ENCODE results near the gene KIF21B.

KIF21B gene

DNA sequence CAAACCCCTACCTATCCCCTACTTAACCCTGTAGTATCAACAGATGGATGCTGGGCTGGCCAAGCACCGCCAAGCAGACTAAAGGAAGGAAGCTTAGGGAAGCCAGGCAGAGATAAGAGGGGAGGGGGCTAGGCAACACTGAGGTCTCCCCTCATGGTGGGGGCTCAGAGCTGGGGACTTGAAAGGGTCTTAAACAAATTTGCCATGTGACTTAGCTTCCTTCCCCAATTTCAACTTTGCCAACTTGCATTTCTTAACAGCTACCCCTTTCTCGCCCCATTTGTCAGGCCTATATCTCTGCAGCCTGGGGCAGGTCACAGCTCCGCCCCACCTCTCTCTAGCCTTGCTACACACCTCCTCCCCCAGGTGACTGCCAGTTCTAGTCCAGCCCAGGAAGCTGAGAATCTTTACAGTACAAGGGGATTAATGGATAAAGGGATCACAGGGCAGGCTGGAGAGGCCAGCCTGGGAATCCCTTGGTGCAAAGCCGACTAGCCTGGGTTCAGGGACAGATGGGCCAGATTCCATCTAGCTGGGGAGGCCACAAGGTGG is 3.4 kb downstream of the KIF21B start:
- peak; percentile 34 for DNase-seq (ENCODE audit: low spot score)

DNA sequence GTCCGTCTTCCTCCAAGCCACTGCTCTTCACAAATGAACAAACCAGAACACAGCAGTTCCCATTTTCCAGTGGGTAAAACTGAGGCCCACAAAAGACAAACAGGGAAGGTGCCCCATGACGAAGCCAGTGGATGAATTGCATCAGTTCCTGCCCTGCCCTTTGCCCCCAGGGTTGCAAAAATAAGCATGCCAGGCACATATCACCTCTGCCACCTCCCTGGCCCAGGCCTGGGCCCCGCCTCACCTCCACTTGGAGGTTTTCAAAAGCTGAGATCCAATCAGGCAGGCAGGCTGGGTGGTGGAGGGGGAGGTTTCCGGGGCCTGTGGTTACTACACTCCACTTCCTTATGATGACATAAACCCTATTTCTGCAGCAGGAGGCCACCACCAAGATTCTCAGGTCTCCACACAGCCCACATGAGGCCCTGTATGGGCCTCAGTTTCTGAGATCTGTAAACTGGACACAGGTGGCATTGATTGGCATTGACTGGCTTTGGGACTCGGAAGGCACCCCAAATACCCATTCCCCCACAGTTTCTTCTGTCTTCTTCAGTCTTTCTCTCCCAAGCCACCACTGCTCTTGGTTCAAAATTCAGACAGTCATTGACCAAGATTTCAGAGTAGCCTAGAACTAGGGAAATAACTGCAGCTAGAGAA is 4.1 kb downstream of the KIF21B start:
- peak; percentile 91 for DNase-seq (ENCODE audit: low spot score)

DNA sequence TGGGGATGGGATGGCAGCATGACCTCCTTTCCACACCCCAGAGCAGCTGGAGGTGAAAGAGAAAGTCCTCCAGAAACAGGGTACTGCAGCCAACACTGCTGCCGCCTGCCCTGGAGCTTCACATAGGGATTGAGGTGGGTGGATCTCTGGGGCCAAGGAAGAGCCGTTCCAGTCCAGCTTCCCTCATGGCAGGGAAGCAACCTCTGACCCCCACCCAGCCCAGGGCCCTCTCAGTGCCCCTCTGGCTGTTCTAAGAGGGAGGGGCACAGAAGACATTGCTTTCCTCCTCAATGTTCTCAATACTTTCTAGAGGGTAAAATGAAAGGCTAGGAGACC is 5.7 kb downstream of the KIF21B start:
- no peak for DNase-seq (ENCODE audit: low spot score)

DNA sequence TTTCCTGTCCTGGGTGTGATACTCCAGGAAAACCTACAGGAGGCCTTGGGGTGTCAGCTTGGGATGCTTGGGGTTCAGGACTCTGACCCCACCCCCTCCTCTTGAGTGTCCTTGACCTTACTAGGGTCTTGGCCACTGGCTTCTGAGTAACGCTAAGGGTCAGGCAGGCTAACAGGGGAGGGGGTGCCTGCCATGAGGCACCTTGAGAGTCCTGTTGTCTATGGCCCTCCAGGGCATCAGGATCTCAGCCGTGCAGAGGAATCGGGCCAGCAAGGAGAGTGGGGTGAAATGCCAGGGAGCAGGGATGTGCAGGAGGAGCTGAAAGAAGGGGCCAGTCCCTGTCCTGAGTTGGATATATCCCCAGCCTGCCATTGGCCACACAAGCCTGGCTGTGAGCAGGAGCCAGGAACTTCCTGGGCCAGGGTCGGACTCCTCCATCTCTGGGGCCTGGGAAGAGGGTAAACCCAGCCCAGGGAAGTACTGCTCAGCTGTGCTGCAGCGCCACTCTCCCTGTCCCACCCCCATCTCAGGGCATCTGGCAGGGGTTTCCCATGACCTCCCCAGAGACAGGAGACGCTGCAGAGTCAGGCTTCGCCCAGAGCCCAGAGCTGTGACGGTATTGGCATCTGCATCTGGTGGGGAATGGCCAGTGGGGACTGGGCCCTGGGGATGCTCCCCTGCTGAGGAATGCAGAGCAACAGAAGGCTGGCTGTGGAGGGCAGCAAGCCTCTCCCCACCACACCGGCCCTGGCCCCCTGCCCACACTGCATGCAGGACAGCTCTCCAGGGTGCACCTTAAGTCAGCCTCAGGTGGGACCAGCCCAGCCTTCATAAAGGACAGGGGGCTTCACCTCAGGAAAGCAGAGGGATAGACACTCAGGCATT is 6.3 kb downstream of the KIF21B start:
- no peak for DNase-seq (ENCODE audit: low spot score)

DNA sequence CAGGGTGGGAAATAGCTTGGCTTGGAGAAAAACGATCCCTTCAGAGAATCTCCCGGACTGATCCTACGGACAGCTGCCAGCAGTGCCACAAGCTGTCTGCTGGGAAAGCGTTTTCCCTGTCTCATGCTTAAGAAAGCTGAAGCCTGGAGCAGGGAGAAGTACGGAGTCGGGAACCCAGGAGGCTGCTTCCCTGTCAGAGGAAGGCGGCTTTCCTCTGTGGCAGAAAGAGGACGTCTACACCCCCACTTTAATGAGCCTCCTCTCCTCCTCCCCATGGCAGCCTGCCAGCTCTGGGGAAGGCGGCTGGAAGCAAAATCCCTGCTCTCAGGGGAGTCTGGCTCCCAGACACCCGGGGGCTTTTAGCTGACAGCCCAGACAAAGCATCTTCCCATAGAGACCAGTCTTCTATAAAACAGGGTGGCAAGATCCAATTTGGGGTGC is 7.3 kb downstream of the KIF21B start:
- DNase-seq (ENCODE audit: low spot score) = no peak

DNA sequence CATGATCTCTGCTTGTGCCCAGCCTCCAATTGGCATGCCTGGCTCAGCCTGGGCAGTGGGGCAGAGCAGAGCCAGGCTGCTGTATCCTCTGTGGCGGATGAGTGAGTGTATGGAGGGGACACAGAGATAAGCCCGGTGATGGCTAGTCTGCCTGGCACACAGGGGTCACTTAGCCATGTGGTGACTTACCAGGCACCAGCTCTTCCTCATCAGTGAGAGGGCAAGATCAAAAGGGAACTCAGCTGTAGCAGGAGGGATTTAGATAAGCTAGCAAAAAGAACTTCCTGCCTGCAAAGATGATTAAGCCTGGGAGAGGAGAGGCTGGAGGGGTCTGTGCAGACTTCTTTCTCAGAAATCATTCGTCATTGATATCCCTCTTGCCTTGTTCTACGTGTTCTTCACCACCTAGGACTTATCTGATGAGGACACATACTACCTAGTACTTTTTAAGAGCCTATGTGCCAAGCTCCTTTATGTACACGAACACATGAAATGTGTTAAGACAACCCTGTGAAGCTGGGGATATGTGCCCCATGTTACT is 7.9 kb downstream of the KIF21B start:
- peak; percentile 73 for DNase-seq (ENCODE audit: low spot score)

DNA sequence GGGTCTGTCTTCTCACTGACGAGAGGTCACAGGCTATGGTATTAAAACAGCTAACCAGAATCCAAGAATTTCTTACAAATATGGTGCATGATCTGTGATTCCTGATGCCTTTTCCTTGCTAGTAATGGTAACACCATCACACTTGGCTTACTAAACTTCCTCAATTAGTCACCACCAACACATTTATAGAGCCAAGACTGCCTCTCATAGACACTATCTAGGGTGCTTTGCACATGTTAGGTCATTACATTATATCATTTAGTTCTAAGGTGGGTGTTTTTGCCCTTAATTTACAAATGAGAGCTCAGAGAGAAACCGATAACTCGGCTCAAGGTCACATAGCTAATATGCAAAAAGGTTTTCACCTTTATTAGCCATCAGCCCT is 8.7 kb downstream of the KIF21B start:
- DNase-seq (ENCODE audit: low spot score) = no peak

DNA sequence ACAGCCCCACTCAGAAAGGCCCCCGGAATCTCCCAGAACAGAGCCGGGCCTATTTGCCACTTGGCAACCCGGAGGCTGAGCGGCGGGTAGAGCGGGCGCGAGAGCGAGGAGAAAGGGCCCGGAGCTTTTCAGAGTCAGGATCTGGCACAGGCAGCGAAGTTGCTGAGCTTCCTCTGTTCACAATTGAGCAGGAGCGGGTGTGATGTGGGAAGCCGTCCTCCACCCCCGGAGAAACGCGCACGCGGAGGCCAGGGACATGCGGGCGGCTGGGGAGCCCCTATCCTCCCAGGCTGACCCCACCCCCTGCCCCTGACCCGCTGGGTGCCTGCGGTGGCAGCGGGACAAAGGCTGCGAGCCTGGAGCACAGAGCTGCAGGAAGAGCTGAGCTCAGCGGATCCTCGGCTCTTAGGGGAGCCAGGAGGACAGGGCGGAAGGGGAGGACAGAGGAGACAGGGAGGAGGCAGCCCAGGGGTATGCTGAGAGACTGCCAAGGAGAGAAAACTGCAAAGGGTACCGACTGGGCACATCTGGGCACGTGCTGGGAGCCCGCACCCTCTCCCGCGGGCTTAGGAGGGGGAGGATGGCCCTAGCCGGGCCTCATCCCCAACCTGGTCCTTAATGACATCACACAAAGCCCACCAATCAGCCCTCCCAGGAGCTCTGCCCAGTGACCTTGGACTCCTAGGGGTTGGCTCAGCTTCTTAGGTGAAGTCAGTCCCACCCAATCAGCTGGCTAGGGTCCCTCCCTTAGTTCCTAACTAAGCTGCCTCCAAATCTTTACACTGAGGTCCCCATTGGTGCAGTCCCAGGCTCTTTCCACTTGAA is 9.3 kb downstream of the KIF21B start:
- DNase-seq (ENCODE audit: low spot score) = no peak

DNA sequence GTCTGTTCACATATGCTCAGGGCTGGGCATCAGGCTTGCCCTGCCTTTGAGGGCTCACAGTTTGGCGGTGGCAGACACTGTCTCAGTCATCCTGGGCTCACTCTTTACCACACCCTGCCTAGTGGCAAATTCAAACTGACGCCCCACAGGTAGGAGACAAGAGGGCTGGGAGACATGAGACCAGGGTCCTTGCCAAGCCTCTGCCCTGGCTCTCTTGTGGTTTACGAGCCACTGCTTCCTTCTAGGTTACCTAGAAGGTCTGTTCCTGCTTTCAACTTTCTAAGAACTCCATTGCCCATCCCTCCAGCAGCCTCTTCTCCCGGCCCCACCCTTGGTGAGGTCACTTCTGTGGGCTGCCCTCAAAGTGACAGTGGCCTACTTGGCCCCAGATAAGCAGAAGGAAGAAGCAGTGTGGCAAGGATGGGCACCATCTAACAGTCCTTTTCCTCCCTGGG is 10.5 kb downstream of the KIF21B start:
- peak; percentile 56 for DNase-seq (ENCODE audit: low spot score)

DNA sequence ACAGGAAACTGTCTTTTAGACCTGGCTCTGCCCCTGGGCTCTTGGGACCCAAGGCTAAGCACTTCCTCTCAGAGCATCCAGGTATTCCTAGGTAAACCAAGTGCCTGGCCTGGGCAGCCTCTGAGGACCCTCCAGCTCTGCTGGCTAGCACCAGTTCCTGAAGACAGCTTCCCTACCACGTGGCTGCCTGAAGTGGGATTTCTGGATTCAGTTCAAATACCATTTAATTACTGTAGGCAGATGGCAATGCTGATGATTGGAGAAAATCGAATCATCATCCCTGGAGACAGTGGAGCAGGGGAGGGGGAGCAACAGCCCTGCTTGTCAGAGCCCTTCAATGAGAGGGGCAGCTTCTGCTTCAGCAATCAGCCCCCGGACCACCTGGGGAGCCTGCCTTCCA is 11.9 kb downstream of the KIF21B start:
- DNase-seq (ENCODE audit: low spot score) = no peak

DNA sequence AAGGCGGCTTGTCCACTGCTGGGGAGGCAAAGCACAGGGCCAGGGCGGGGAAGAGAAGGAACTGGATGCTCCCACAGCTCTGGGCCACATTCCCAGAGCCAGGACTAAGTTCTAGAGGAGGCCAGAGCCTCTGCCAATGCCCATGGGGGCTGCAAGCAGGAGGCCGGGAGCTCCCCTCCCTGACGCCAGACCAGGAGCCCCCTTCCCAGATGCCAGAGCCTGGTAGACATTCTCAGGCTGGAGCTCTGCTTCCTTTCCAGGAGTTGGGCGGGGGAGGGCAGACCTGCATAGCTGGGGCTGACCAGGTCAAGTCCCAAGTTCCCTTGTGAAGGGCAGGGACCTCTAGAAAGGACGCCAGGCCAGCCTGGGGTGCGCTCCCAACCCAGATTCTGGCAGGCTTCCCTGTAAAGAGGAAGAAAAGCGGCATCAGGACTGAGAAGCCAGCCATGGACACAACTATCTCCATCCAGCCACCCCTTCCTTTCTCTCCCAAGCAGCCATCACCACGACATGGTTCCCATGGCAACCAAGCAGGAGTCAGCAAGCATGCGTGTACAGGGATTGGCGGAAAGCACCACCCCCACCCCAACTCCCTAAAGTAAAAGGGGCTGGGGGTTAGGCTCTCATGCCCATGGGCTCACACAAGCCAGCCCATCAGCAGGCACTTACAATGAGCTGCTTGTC is 13.4 kb downstream of the KIF21B start:
- no peak for DNase-seq (ENCODE audit: low spot score)

DNA sequence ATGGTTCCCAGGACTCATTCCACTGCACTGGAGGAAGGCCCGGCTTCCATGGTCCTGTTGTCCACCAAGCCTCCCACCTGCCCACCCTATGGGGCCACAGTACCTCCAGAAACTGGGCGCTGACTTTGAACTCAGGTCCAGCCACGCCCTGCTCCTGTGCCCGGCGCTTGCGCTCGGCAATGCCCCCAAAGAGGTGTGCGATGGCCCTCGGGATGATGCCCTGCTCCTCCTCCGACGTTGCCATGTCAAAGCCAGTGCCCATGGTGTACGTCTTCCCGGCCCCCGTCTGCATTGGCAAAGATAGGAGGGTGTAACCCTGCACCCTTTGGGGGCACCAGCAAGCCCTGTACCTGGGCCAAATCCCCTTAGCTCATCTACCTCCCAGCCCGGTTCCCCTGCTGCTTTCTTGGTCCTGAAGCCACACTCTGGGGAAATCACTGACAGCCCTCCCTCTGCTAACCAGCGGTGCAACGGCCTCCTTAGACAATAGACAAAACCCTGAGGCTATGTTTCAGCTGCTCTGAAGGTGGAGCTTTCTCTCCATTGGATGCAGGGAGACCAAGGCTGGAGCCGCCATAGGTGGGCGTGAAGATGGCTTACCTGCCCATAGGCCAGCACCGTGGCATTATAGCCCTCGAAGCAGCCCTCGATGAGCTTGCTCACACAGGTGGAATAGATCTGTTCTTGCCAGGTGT is 14.7 kb downstream of the KIF21B start:
- DNase-seq (ENCODE audit: low spot score) = no peak

DNA sequence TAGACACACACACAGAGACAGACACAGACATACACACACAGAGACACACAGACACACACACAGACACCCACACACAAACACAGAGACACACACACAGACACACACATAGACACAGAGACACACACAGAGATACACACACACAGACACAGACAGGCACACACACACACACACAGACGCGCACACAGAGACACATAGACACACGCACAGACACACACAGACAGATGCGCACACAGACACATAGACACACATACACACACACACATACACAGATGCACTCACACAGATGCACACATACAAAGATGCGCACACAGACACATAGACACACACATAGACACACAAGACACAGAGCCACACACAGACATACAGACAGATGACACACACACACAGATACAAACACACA is 16.0 kb downstream of the KIF21B start:
- no peak for DNase-seq (ENCODE audit: low spot score)

DNA sequence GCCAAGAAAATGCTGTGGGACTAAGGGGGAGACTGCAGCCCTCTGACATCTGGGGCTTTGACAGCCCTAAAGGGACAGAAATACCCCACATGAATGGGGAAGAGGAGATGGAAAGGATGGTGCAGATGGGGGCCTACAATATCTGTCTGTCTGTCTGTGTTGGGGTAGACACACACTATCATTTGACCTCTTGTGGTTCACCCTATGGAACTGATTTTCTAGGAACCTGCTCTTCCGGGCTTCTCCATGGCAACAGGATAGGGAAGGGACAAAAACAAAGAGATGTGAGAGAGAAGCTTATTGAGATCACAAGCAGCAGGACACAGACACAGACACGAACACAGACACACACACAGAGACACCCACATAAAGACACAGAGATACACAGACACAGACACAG is 17.1 kb downstream of the KIF21B start:
- DNase-seq (ENCODE audit: low spot score) = no peak

DNA sequence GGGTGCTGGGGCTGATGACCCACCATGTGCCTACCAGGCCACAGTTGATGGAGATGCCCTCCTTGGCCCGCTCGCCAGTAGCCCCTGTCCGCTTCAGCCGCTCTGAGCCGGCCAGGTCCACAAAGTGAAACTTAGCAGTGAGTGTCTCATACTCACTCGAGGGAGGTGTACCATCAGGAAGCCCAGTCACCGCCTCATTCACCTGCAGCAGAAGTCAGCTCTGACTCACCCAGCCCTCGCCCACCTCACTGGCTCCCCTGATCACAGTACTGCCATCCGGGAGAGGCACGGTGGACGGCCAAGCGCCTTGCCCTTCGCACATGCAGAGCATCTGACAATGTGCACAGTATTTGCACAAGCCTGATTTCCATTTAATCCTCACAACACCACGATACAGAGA is 18.8 kb downstream of the KIF21B start:
- no peak for DNase-seq (ENCODE audit: low spot score)

DNA sequence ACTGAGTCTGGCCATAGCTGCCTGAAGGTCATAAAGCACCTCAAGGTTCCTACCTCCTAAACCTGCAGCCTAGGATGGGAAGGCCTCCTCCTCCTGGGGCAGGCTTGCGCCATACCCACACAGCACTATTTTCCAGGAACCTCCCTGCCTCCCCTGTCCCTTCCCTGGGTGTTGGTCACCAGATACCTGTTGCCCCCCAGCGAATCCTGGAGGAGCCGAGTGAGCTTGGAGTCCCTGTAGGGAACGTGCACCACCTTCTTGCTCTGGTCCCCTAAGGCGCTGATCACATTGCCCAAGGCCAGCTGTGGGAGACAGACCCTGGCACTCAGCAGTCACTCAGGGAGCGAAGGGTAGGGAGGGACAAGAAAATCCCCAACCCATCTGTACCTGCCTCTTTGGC is 19.4 kb downstream of the KIF21B start:
- DNase-seq (ENCODE audit: low spot score) = no peak

DNA sequence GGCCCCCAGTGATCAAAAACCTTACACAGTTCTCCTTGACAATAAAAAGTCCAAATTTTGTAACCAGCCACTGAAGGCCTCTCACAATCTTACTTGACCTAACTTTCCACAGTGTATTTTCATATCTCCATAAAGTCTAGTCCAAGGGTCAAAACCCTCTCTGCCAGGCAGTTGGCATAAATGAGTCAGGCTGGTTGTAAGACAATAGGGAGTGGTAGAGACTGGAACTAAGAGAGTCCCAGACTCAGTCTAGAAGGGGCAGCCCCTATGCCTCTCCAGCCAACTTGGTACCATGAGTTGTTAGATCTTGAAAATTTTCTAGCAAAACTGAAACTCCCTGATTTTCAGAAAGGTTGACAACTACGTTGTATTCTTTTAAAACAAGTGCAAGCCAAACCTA is 21.0 kb downstream of the KIF21B start:
- DNase-seq (ENCODE audit: low spot score) = no peak

DNA sequence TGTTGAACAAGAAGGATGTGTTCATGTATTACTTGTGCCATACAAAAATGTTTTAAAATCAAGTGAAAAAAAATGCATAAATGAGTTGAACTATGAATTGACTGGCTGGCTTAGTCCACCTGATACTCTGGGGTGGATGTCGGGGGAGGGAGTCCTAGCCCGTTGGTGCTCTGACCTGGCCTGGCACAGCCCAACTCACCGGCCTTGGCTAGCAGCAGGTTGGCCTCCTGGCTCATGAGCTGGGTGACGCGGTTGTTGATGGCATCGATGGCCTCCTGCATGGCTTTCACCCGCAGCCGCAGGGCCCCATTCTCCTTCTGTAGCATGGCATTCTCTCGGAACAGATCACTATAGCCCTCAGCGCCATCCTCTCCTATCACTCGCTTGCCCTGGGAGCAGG is 21.6 kb downstream of the KIF21B start:
- DNase-seq (ENCODE audit: low spot score) = no peak

DNA sequence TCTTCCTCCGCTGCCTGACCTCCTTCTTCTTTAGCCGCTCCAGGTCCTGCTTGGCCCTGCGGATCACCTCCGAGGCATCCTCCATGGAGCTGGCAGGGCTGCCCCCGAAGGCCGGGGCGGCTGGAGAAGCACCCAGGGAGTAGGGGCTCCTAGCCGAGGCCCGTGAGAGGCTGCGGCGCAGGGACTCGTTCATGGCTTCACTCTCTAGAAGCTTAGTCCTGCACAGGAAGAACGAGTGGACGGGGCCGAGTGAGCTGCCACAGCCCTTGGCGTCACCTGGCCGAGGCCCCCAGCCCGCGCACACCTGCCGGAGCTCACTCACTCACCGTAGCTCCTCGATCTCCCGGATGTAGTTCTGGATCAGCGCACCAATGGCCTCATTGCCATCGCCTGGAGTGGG is 23.1 kb downstream of the KIF21B start:
- no peak for DNase-seq (ENCODE audit: low spot score)

DNA sequence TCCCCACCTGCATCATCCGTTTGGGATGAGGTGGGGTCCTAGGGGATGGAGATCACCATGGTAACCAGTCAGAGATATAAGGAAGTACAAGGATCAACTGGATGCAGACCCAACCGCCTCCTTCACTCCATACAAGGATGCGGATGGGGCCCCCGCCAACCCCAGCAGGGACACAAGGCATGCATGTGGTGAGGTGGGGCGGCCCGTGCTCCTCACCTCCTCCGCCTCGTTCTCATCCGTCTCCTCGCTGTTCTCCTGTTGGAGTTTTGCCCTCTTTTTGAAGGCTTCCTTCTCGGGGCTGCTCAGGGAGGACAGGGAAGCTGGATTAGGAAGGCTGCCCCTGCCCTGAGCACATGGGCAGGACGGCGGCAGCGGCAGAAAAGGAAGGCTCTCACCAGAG is 23.8 kb downstream of the KIF21B start:
- no peak for DNase-seq (ENCODE audit: low spot score)

DNA sequence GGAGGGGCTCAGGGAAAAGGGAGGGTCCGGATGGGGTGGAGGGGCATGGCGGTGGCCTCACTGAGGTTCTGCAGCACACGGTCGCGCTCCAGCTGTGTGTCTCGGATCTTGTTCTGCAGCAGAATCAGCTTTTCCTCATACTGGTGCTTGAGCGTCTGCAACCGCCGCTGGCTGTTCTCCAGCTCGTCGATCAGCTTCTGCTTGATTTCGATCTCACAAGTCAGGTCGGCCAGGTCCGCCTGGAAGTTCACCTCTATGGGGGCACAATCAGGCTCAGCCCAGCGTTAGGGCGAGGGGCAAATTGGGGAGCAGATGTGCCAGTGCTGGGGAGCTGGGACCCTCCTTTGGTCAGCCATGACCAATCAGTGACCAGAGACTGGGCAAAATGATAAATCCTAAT is 25.2 kb downstream of the KIF21B start:
- no peak for DNase-seq (ENCODE audit: low spot score)
